ENCODE results near the gene LRRFIP1. TPM values are rescaled to one million over a fixed set of nuclear protein-coding genes. Genes with fewer than 3 reads are reported as not detected.
A peak's percentile ranks its signal among the peaks of the same experiment; 100 is the strongest.

The LRRFIP1 gene
- total and polyA plus RNA-seq, 2 donors (not counting 1 experiment from before 2014, with no cell fraction given), result 42.0 to 139 TPM

DNA sequence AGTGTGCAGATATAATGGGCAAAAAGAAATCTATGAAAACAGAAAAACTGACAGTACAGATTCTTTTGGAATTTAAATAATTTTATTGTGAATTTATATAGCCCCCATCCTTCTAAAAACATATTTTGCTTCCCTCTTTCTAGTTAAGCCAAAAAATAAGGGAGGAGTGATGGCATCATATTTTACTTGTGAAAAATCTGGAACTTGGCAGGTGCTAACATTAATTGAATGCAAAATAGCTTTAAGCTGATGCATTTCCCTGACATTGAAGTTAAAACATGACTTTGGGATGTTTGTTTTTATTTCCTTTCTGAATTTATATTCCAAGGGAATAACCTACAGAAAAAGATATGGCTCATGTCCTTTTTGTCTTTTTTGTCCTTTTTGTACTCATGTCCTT is 88.6 kb downstream of the LRRFIP1 start:
- Histone ChIP-seq H3K36me3 (replicated peaks in 1 of 2; ENCODE audit: control extremely low read depth in 1 of 2, control insufficient read depth in 1 of 2, extremely low read depth in 1 of 2, insufficient read depth in 2 of 2, low read length in 1 of 2) (peaks cover 11 to 48% of the 10 kb centered on the region in 2 experiments), H2AFZ (ENCODE audit: insufficient read depth, low read depth, low read length, poor library complexity, severe bottlenecking) (no peak overlapping the region), H3K4me3 (ENCODE audit: control extremely low read depth in 1 of 5, extremely low read depth in 1 of 5, insufficient read depth in 1 of 5, low read depth in 2 of 5, low read length in 4 of 5) (no peak overlapping the region), H3K27me3 (replicated peaks in 1 of 4; ENCODE audit: control extremely low read depth in 1 of 4, control insufficient read depth in 3 of 4, insufficient read depth in 4 of 4, low read length in 3 of 4) (no peaks in the 10 kb centered on the region), H3K27ac (ENCODE audit: low read length in 2 of 2) (no peak overlapping the region), H4K20me1 (ENCODE audit: control insufficient read depth, insufficient read depth, low read length, poor library complexity, severe bottlenecking) (peaks cover 91% of the 10 kb centered on the region), H3K9me3 (ENCODE audit: control extremely low read depth in 1 of 3, control insufficient read depth in 2 of 3, insufficient read depth in 1 of 3, low read length in 2 of 3) (no peaks in the 10 kb centered on the region), H3K9ac (ENCODE audit: low read length) (no peak overlapping the region), H3K79me2 (ENCODE audit: control insufficient read depth, insufficient read depth, low read length) (peaks cover 100% of the 10 kb centered on the region), H3K4me2 (replicated peaks; ENCODE audit: low read depth, low read length, poor library complexity, severe bottlenecking) (no peak overlapping the region), H3K4me1 (ENCODE audit: control insufficient read depth in 2 of 2, insufficient read depth in 2 of 2, low read length in 2 of 2) (peaks cover 7 to 9% of the 10 kb centered on the region in 2 donors)
- H3K9me3 Mint-ChIP-seq (ENCODE audit: insufficient read depth), result no peaks in the 10 kb centered on the region
- POLR2A ChIA-PET, result no interaction called here
- DNase-seq (no peak), ATAC-seq (ENCODE audit: low read depth) (no peak)
- CTCF ChIA-PET, result interaction anchor here (0.8 to 5.4 kb wide), 2 partner anchors 13 to 43 kb away, joined by 3 to 23 read pairs; no protein-coding TSS in a partner anchor
- intact Hi-C loops (cut with micrococcal nuclease), result no loop called here
- no peaks in the 10 kb centered on the region for H3K27me3 Mint-ChIP-seq
- no peak overlapping the region for H3K27ac Mint-ChIP-seq
- H3K4me1 Mint-ChIP-seq, result peaks cover 43% of the 10 kb centered on the region
- no peak overlapping the region for H3K4me3 Mint-ChIP-seq
- TF ChIP-seq, protein P1, sequence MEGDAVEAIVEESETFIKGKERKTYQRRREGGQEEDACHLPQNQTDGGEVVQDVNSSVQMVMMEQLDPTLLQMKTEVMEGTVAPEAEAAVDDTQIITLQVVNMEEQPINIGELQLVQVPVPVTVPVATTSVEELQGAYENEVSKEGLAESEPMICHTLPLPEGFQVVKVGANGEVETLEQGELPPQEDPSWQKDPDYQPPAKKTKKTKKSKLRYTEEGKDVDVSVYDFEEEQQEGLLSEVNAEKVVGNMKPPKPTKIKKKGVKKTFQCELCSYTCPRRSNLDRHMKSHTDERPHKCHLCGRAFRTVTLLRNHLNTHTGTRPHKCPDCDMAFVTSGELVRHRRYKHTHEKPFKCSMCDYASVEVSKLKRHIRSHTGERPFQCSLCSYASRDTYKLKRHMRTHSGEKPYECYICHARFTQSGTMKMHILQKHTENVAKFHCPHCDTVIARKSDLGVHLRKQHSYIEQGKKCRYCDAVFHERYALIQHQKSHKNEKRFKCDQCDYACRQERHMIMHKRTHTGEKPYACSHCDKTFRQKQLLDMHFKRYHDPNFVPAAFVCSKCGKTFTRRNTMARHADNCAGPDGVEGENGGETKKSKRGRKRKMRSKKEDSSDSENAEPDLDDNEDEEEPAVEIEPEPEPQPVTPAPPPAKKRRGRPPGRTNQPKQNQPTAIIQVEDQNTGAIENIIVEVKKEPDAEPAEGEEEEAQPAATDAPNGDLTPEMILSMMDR (IDR thresholded peaks at IDR 0.05), result no peak
- no peak for TF ChIP-seq EZH2 (IDR thresholded peaks at IDR 0.05; ENCODE audit: borderline replicate concordance, insufficient read depth, low read depth, low read length, poor library complexity, severe bottlenecking)

DNA sequence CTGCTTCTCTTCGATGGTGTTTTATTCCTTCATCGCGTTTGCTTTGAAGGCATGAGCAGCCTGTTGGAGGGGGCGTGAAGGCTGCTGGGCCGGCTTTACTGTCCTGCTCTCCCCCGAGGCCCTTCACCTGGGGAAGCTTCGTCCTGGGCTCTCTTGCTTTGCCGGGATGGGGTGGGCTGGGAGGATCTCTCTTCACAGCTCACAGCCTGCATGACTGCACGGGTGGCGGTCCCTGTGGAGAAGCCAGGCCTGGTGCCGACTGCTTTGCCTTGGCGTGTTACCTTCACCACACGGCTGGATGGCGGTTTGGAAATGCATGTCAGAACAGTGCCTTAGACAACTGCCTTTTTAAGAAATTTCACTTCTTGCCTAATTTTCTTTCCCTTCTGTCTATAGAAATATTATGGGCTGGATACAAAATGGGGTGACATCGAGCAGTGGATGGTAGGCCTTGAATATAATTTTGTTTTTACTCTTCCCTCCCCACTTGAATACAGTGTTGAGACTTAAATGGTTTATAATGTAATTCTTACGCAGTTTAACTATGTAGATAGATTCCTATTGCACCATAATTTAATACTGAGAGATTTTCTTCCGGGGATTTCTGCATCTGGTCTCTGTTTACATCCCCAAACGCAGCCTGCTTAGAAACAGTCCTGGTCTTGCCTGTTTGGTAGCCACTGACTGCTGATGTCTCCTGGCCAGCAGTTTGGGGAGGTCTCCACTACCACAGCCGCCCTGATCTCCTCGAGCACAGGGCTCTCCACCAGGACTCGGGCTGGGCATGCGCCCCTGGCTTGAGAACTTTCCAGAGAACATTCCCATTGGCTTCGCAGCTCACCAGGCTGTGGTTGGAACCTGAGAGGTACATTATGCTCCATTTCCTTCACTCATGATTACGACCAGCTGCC is 90.2 kb downstream of the LRRFIP1 start:
- peaks cover 91% of the 10 kb centered on the region for H4K20me1 ChIP-seq (ENCODE audit: control insufficient read depth, insufficient read depth, low read length, poor library complexity, severe bottlenecking)

More for the DNA sequence above, 90.2 kb downstream of the LRRFIP1 start:
- Histone ChIP-seq H3K4me3 (ENCODE audit: control extremely low read depth in 1 of 5, extremely low read depth in 1 of 5, insufficient read depth in 1 of 5, low read depth in 2 of 5, low read length in 4 of 5) (no peak overlapping the region), H3K79me2 (ENCODE audit: control insufficient read depth, insufficient read depth, low read length) (peaks cover 98% of the 10 kb centered on the region), H3K9me3 (ENCODE audit: control extremely low read depth in 1 of 3, control insufficient read depth in 2 of 3, insufficient read depth in 1 of 3, low read length in 2 of 3) (no peaks in the 10 kb centered on the region), H3K9ac (ENCODE audit: low read length) (no peak overlapping the region), H3K4me2 (replicated peaks; ENCODE audit: low read depth, low read length, poor library complexity, severe bottlenecking) (no peak overlapping the region), H3K27ac (ENCODE audit: low read length in 2 of 2) (peak overlapping the region in 1 of 2 donors; percentile 27), H3K4me1 (ENCODE audit: control insufficient read depth in 2 of 2, insufficient read depth in 2 of 2, low read length in 2 of 2) (peaks cover 7 to 9% of the 10 kb centered on the region in 2 donors), H3K36me3 (replicated peaks in 1 of 2; ENCODE audit: control extremely low read depth in 1 of 2, control insufficient read depth in 1 of 2, extremely low read depth in 1 of 2, insufficient read depth in 2 of 2, low read length in 1 of 2) (peaks cover 11 to 38% of the 10 kb centered on the region in 2 experiments), H3K27me3 (replicated peaks in 1 of 4; ENCODE audit: control extremely low read depth in 1 of 4, control insufficient read depth in 3 of 4, insufficient read depth in 4 of 4, low read length in 3 of 4) (no peaks in the 10 kb centered on the region), H2AFZ (ENCODE audit: insufficient read depth, low read depth, low read length, poor library complexity, severe bottlenecking) (no peak overlapping the region)
- ChIA-PET CTCF (interaction anchor here (0.7 to 5.4 kb wide), 3 partner anchors 28 to 142 kb away, joined by 3 to 23 read pairs (median 4); no protein-coding TSS in a partner anchor), POLR2A (no interaction called here)
- DNase-seq (no peak), ATAC-seq (ENCODE audit: low read depth) (no peak)
- peaks cover 40% of the 10 kb centered on the region for H3K4me1 Mint-ChIP-seq
- intact Hi-C loops (cut with micrococcal nuclease), result no loop called here
- H3K27me3 Mint-ChIP-seq, result no peaks in the 10 kb centered on the region
- H3K9me3 Mint-ChIP-seq (ENCODE audit: insufficient read depth), result no peaks in the 10 kb centered on the region
- TF ChIP-seq, protein P1 (IDR thresholded peaks at IDR 0.05), result no peak
- no peak for TF ChIP-seq EZH2 (IDR thresholded peaks at IDR 0.05; ENCODE audit: borderline replicate concordance, insufficient read depth, low read depth, low read length, poor library complexity, severe bottlenecking)
- peak overlapping the region; percentile 37 for H3K27ac Mint-ChIP-seq
- H3K4me3 Mint-ChIP-seq, result no peak overlapping the region
- WGBS (ENCODE audit: insufficient coverage), result 97% methylated on average over 16 of the region's 24 CpGs
